ENCODE data around the gene HS3ST6. TPM values are rescaled to one million over a fixed set of nuclear protein-coding genes. Genes with fewer than 3 reads are reported as not detected.
A peak's percentile ranks its signal among the peaks of the same experiment; 100 is the strongest.

The HS3ST6 gene
- total RNA-seq, 4 donors from 2014 or later: 1.00 to 4.4 (median 1.1) TPM; not detected in 1

GRCh38 chr16:1911467-1912214 is 6.6 kb downstream of the HS3ST6 start:
- peak overlapping the region in 1 of 4 donors; percentile 84 for H3K27ac ChIP-seq
- TF ChIP-seq CTCF (IDR thresholded peaks at IDR 0.05) (no peak), EP300 (IDR thresholded peaks at IDR 0.05; ENCODE audit: low read depth) (no peak), POLR2A (IDR thresholded peaks at IDR 0.05) (no peak), POLR2AphosphoS5 (IDR thresholded peaks at IDR 0.05) (no peak)
- peaks cover 6 to 30% (median 25%) of the 10 kb centered on the region in 4 donors for H3K4me1 ChIP-seq
- H3K36me3 ChIP-seq: no peaks in the 10 kb centered on the region
- no peak overlapping the region for H3K4me3 ChIP-seq
- no peak for DNase-seq
- intact Hi-C loops (cut with DNase I; ENCODE audit: low total_unique reads): no loop called here
- H3K9me3 ChIP-seq: no peaks in the 10 kb centered on the region
- in situ Hi-C loops (cut with MboI; ENCODE audit: low pct_ligation_motif_present in 1 of 4, low pct_unique_long_range_greater_than_20kb in 1 of 4, low sequenced_read_pairs in 3 of 4): no loop called here
- H3K27me3 ChIP-seq: peaks cover 43% of the 10 kb centered on the region
- WGBS, 2 donors (ENCODE audit: low coverage in 1 of 2): 80 to 88% methylated on average over 2 to 59 of the region's 59 CpGs

- intact Hi-C loops (cut with DNase I; ENCODE audit: low total_unique reads) (no loop called here), in situ Hi-C loops (cut with MboI; ENCODE audit: low pct_ligation_motif_present in 1 of 4, low pct_unique_long_range_greater_than_20kb in 1 of 4, low sequenced_read_pairs in 3 of 4) (no loop called here)
- 61% methylated on average over 17 of the region's 18 CpGs; no CpG with 5 or more reads in 1 of the 2 donors for WGBS, 2 donors (ENCODE audit: low coverage in 1 of 2)
- H3K36me3 ChIP-seq: no peaks in the 10 kb centered on the region
- H3K27ac ChIP-seq: peak overlapping the region in 2 of 4 donors; percentile 1 to 52
- no peaks in the 10 kb centered on the region for H3K9me3 ChIP-seq
- no peak overlapping the region for H3K4me3 ChIP-seq
- peaks cover 6 to 30% (median 25%) of the 10 kb centered on the region in 4 donors for H3K4me1 ChIP-seq
- no peak for TF ChIP-seq POLR2A (IDR thresholded peaks at IDR 0.05)
- TF ChIP-seq EP300 (IDR thresholded peaks at IDR 0.05; ENCODE audit: low read depth): no peak
- no peak for TF ChIP-seq POLR2AphosphoS5 (IDR thresholded peaks at IDR 0.05)
- DNase-seq: peak; percentile 66
- H3K27me3 ChIP-seq: peaks cover 33% of the 10 kb centered on the region
Observed at GRCh38 chr16:1909561-1910231, 8.5 kb downstream of the HS3ST6 start.

- no peak for DNase-seq
- 38% methylated on average over 8 of the region's 9 CpGs; no CpG with 5 or more reads in 1 of the 2 donors for WGBS, 2 donors (ENCODE audit: low coverage in 1 of 2)
- H3K36me3 ChIP-seq: no peaks in the 10 kb centered on the region
- H3K27me3 ChIP-seq: peaks cover 34% of the 10 kb centered on the region
- intact Hi-C loops (cut with DNase I; ENCODE audit: low total_unique reads) (no loop called here), in situ Hi-C loops (cut with MboI; ENCODE audit: low pct_ligation_motif_present in 1 of 4, low pct_unique_long_range_greater_than_20kb in 1 of 4, low sequenced_read_pairs in 3 of 4) (no loop called here)
- H3K4me1 ChIP-seq: peaks cover 3 to 25% (median 19%) of the 10 kb centered on the region in 4 donors
- no peaks in the 10 kb centered on the region for H3K9me3 ChIP-seq
- peak overlapping the region in 1 of 4 donors; percentile 52 for H3K27ac ChIP-seq
- H3K4me3 ChIP-seq: no peak overlapping the region
- no peak for TF ChIP-seq POLR2AphosphoS5 (IDR thresholded peaks at IDR 0.05)
- no peak for TF ChIP-seq POLR2A (IDR thresholded peaks at IDR 0.05)
- no peak for TF ChIP-seq CTCF (IDR thresholded peaks at IDR 0.05)
- no peak for TF ChIP-seq EP300 (IDR thresholded peaks at IDR 0.05; ENCODE audit: low read depth)
Observed at GRCh38 chr16:1908983-1909382, 9.2 kb downstream of the HS3ST6 start.

- WGBS, 2 donors (ENCODE audit: low coverage in 1 of 2): 74% methylated on average over 17 of the region's 17 CpGs; no CpG with 5 or more reads in 1 of the 2 donors
- in situ Hi-C loops (cut with MboI; ENCODE audit: low pct_ligation_motif_present in 1 of 4, low pct_unique_long_range_greater_than_20kb in 1 of 4, low sequenced_read_pairs in 3 of 4): no loop called here
Observed at GRCh38 chr16:1908184-1908583, 10.0 kb downstream of the HS3ST6 start.

More at GRCh38 chr16:1908184-1908583, 10.0 kb downstream of the HS3ST6 start:
- TF ChIP-seq EP300 (IDR thresholded peaks at IDR 0.05; ENCODE audit: low read depth): no peak
- no peak for TF ChIP-seq POLR2AphosphoS5 (IDR thresholded peaks at IDR 0.05)
- TF ChIP-seq POLR2A (IDR thresholded peaks at IDR 0.05): no peak
- no peak for TF ChIP-seq CTCF (IDR thresholded peaks at IDR 0.05)
- Histone ChIP-seq H3K27ac (no peak overlapping the region), H3K36me3 (no peaks in the 10 kb centered on the region), H3K9me3 (no peaks in the 10 kb centered on the region), H3K4me1 (peaks cover 0 to 19% (median 13%) of the 10 kb centered on the region in 4 donors), H3K4me3 (no peak overlapping the region), H3K27me3 (peaks cover 37% of the 10 kb centered on the region)
- intact Hi-C loops (cut with DNase I; ENCODE audit: low total_unique reads): no loop called here
- no peak for DNase-seq

Data from transverse colon (tissue), 4 donors.